Activated CD4-positive, alpha-beta T cell treated with anti-CD3 and anti-CD28 coated beads, Interleukin-2, amount 50 U/mL, for 1 hour (primary cell): ENCODE data around the gene PRDM5.
"Not testable (repeated sequence)": the region's sequence is repeated elsewhere in the genome, so short reads cannot be mapped to it uniquely, and the experiment has no call there.

Source experiments
- DNase-seq: peaks from one replicate; pipeline ENCODE4 v3.0.0-alpha.2; 2020

Gene PRDM5

DNA sequence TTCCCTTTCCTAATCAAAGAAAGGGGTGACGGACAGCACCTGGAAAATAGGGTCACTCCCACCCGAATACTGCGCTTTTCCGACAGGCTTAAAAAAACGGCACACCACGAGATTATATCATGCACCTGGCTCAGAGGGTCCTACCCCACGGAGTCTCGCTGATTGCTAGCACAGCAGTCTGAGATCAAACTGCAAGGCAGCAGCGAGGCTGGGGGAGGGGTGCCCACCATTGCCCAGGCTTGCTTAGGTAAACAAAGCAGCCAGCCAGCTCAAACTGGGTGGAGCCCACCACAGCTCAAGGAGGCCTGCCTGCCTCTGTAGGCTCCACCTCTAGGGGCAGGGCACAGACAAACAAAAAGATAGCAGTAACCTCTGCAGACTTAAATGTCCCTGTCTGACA lies 180.9 kb downstream of the PRDM5 start:
- DNase-seq: not testable (repeated sequence)

DNA sequence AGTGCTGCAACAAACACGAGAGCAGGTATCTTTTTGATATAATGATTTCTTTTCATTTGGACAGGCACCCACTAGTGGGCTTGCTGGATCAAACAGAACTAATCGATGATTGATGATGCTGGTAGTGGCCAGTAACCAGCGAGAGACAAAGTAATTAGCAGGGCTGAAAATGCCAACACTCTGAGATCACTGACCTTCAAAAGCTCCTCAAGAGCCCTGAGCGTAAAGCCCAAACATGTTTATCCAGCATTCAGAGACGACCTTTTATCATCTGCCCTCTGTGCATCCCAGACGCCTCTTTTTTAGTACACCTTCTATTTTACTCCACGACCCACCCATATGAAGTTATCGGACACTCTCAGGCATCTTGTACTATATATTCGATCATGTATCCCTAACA lies 186.2 kb downstream of the PRDM5 start:
- DNase-seq: no peak

- no peak for DNase-seq
Measured at GRCh38 chr4:120733968-120734367, 188.6 kb downstream of the PRDM5 start.

GRCh38 chr4:120733054-120733453 lies 189.5 kb downstream of the PRDM5 start:
- DNase-seq: no peak

DNA sequence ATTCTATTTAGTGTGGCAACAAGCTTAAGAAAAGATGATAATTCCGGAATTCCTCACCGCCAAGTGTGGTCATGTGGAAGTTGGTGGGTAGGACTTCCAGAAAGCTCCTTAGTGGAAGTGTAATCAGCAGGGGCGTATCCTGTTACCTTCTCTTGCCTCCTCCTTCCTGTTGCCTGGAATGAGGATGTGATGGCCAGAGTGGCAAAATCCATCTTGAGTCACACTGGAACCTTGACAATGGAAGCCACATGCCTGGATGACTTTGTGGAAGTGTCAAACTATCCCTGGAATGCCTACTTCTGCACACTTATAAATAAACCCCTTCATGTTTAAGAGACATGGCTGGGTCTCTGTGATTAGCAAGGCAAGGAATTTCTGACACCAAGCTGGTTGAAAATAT lies 191.0 kb downstream of the PRDM5 start:
- no peak for DNase-seq

DNA sequence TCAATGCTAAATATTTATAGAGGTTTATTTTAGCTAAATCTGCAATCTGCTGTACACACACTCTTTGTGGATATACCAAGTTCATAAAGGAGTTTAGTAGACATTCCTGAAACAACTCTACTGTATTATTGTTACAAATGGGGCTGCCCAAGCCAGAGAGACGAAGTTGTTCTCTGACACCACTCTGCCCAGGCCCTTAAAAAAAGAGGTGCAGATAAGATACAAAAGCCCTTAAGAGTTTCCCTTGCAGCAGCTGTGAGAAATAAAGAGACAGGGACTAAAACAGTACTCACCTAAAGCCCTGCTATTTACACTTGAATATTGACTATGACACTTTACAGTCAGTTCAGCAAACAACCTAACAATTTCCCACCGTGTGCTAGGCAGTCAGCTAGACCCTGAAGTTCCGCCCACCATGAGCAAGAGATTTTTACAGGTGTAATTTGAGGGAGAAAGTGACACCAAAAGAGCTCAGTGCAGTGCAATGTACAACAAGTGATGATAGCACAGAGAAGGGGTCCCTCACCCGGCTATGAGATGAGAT lies 191.7 kb downstream of the PRDM5 start:
- DNase-seq: no peak

- no peak for DNase-seq
Measured at GRCh38 chr4:120728892-120729675, 193.4 kb downstream of the PRDM5 start.

GRCh38 chr4:120725639-120726580 lies 196.6 kb downstream of the PRDM5 start:
- DNase-seq: no peak

DNA sequence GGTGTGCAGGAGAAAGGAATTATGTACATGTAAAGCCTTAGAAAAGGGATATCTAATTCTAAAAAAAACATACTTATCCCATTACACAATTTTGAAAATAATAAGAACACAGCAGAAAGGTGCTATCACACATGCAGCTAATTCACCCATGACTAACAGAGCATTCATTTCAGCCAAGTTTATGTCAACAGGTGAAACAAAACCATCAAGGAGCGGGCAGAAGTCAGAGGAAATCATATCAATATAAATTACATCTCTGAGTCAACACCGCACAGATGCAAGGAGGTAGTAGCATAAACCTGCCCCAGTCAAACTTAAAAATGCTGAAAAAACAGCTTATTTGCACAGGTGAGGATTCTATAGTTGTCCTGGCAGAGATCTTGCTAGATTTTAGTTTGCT lies 197.9 kb downstream of the PRDM5 start:
- DNase-seq: no peak

- DNase-seq: no peak
Measured at GRCh38 chr4:120723986-120724385, 198.5 kb downstream of the PRDM5 start.

- no peak for DNase-seq
Measured at GRCh38 chr4:120723105-120723504, 199.4 kb downstream of the PRDM5 start.

GRCh38 chr4:120722655-120723054 lies 199.9 kb downstream of the PRDM5 start:
- DNase-seq: no peak

DNA sequence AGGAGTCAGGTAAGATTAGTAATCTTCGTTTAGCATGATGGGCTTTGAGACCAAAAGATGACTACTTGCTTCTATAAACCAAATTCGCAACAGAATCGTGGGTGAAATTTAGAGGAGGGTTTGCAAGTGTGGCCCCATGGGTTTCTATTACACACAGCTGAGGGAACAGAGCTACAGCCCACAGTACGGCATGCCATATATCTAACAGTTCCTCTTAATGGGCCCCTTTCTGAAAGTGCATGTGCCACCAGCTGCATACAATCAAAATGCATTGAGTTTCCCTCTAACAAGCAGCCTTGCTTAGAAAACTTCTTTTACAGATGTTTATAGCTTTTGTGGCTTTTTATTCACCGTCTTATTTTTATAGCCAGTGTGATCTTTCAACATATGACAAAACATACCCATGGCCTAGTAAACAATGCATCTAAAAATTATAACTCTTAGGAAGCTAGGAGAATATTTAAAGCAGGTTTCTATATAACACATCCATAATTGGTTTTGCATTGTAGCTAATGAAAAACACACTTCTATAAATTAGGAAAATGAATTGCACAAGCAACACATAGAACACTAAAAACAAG lies 202.1 kb downstream of the PRDM5 start:
- DNase-seq: no peak

DNA sequence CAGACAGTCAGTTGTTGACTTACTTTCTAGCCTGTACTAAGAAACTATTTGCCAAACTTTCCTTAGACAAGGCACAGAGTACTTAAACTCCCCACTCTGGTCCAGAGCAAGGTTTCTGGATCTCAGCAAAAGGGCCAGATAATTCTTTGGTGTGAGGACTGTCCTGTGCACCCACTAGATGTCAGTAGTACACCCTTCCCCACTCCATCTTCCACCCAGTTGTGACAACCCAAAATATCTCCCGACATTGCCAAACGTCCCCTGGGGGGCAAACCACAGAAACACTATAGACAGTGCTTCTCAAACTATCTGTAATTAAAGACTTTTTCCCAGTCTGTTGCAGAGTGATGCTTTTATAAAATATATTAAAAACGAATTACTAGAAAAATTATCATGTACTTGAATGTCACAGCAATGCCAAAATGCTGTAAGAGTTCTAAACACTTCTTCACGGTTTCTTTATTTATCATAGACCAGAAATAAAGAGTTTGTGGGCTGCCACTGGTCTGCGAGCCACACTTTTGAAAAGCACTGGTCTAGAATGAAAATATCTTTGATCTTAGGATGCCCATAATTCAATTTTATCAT lies 203.5 kb downstream of the PRDM5 start:
- DNase-seq: no peak

- DNase-seq: no peak
Measured at GRCh38 chr4:120716346-120716745, 206.2 kb downstream of the PRDM5 start.

- DNase-seq: no peak
Measured at GRCh38 chr4:120714417-120715010, 208.0 kb downstream of the PRDM5 start.

DNA sequence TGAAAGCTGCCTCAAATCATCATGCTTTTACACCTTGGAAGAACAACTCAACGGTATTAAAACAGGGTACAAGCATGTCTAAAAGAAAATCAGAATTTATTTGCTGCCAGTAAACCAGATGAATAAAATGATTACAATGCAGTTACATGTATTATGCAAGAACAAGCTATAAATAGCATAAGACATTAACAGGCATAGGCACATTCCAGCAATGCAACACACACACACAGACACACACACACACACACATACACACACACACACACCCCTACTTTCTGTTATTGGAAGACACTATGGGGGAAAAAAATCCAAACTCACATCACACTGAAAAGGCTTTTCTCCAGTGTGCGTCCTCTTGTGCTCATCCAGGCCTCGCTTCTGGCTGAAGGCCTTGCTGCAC lies 212.5 kb downstream of the PRDM5 start:
- DNase-seq: no peak

DNA sequence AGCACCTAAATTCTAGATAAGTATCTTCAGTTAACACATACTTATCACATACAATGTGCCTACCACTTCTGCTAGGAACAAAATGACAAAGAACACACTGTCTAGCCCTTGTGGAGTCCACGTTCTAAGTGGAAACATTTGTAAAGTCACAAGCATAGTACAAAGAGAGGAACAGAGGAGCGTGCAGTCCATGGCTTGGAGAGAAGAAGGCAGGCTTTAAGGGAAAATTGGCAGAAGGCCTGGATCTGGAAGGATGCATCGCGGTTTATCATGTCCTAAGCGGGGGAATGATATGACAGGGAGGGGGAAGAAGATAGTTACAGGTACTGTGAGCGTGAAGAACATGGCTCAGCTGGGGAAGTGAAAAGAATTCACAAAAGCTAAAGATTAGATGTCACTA lies 218.0 kb downstream of the PRDM5 start:
- no peak for DNase-seq

DNA sequence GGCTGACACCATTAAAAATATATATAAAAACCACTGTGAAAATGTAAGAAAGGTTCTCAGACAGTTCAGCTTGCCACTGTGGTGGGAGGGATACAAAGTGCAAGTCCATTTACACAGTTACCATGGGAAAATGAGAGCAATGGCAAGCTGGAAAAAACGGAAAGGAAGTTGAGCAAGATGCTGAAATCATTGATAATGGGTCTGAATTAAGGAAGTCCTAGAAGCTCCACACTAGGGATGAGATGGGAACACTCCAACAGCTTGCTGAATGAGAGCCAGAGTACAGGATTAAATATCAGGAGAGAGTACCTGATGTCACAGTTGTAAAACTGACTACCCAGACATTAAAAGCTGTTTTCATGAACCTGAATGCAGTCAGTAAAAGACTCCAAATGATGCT lies 218.6 kb downstream of the PRDM5 start:
- DNase-seq: no peak

- no peak for DNase-seq
Measured at GRCh38 chr4:120699354-120699753, 223.2 kb downstream of the PRDM5 start.

DNA sequence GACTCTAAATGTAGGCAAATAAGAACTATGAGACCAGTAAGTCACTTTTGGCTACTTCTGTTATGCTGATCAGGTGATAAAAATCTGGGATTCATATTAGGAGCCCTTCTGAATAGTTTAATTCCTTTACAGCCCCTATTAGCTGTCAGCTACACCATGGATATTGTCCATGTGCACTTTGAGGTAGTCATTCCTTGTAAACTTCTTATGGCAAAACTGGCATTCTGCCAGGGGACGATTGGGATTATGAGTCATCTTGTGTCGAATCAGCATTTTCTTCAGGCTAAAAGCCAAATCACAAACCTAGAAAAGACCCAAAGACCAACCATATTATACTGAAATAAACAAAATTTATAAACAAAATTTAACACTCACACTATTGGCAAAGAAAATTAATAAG lies 227.6 kb downstream of the PRDM5 start:
- DNase-seq: no peak

DNA sequence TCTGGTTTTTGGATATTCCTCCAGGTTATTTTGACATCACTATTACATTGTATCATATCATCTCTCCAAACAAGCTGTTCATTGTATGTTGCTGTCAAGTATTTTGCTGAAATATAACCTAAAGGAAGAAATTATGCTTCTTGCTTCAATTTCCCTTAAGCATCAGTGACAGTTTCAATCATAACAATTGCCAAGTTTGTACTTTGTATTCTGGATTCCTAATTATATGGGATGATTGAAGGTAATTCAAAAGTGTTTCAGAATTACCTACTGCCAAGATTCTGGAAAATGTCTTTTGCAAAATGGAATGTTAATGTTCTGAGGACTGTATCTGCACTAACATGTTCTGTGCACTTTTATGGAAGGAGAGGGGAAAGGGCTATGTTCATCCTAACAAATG lies 228.7 kb downstream of the PRDM5 start:
- no peak for DNase-seq

GRCh38 chr4:120692964-120693363 lies 229.6 kb downstream of the PRDM5 start:
- no peak for DNase-seq
